ENCODE results near the gene LPP. TPM values are rescaled to one million over a fixed set of nuclear protein-coding genes. Genes with fewer than 3 reads are reported as not detected.

The LPP gene
- total and polyA plus RNA-seq, 10 of the 15 experiments (the other 5 are each of a cell fraction or from before 2014, with no cell fraction given), result under 0.01 to 0.62 (median 0.03) TPM

DNA sequence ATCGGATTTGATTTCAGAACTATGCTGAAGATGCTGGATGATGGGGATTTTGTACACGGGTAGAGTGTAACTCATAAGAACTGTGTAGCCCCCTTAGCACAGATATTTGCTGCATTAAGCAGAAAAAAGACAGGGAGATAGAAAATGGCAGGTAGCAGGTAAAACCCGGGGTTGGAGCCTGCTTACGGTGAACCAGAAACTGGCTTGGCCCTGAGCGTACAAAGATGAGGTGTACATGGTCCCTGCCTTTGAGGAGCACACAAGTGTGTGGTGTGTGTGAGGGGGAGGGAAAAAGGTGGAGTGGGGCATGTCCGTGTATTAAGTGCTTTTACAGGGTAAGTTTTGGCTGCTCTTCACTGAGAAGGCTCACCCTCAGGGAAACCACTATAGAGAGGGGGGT, 3.5 kb downstream of the LPP start (continued):
- TF ChIP-seq, protein P1, sequence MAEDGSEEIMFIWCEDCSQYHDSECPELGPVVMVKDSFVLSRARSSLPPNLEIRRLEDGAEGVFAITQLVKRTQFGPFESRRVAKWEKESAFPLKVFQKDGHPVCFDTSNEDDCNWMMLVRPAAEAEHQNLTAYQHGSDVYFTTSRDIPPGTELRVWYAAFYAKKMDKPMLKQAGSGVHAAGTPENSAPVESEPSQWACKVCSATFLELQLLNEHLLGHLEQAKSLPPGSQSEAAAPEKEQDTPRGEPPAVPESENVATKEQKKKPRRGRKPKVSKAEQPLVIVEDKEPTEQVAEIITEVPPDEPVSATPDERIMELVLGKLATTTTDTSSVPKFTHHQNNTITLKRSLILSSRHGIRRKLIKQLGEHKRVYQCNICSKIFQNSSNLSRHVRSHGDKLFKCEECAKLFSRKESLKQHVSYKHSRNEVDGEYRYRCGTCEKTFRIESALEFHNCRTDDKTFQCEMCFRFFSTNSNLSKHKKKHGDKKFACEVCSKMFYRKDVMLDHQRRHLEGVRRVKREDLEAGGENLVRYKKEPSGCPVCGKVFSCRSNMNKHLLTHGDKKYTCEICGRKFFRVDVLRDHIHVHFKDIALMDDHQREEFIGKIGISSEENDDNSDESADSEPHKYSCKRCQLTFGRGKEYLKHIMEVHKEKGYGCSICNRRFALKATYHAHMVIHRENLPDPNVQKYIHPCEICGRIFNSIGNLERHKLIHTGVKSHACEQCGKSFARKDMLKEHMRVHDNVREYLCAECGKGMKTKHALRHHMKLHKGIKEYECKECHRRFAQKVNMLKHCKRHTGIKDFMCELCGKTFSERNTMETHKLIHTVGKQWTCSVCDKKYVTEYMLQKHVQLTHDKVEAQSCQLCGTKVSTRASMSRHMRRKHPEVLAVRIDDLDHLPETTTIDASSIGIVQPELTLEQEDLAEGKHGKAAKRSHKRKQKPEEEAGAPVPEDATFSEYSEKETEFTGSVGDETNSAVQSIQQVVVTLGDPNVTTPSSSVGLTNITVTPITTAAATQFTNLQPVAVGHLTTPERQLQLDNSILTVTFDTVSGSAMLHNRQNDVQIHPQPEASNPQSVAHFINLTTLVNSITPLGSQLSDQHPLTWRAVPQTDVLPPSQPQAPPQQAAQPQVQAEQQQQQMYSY (CRISPR knock-in tag; IDR thresholded peaks at IDR 0.05), result no peak
- no peak for TF ChIP-seq KAT2A (conservative IDR thresholded peaks at IDR 0.05; ENCODE audit: control insufficient read depth, low read depth, low read length)

DNA sequence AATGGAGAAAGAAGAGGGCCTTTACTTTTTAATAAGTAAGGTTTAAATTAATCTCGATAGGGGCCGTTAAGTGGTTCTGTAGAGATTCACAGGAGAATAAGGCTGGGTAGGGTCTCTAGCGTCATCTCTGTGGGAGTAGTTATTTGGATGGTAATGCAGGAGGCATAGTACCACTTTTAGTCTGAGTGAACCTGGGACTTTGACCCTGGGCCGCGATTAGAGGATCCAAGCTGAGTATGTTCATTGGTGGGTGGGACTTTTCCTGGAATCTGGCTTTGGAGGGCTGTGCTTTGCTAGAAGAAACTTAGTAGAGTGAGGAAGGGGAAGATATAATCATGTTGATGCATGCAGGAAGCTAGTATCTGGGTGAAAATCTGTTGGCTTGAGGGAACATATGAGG, 4.0 kb downstream of the LPP start:
- in situ Hi-C loops (cut with MboI), result no loop called here
- SMC1A ChIA-PET (ENCODE audit: uncharacterized antibody, unreplicated experiment), result no interaction called here
- TF ChIP-seq EP300 (IDR thresholded peaks at IDR 0.05; ENCODE audit: borderline replicate concordance in 1 of 2, control insufficient read depth in 1 of 2, low read depth in 2 of 2, low read length in 2 of 2) (no peak), SREBF1 (IDR thresholded peaks at IDR 0.05; ENCODE audit: low read length) (no peak), SIN3A (IDR thresholded peaks at IDR 0.05; ENCODE audit: low read depth, low read length) (no peak), SPI1 (IDR thresholded peaks at IDR 0.05; ENCODE audit: borderline replicate concordance, insufficient read depth, low read depth, low read length) (no peak), IRF4 (IDR thresholded peaks at IDR 0.05; ENCODE audit: low read depth, low read length) (no peak), POU2F2 (IDR thresholded peaks at IDR 0.05; ENCODE audit: borderline replicate concordance, low read depth, low read length) (no peak), KAT2A (conservative IDR thresholded peaks at IDR 0.05; ENCODE audit: control insufficient read depth, low read depth, low read length) (no peak), IKZF1 (conservative IDR thresholded peaks at IDR 0.05) (no peak), EGR1 (IDR thresholded peaks at IDR 0.05; ENCODE audit: borderline replicate concordance in 1 of 2, low read depth in 2 of 2, low read length in 2 of 2) (no peak), CEBPB (IDR thresholded peaks at IDR 0.05; ENCODE audit: borderline replicate concordance in 1 of 2, low read depth in 2 of 2, low read length in 2 of 2) (no peak), TCF7 (IDR thresholded peaks at IDR 0.05; ENCODE audit: borderline replicate concordance) (no peak), POLR2AphosphoS2 (IDR thresholded peaks at IDR 0.05; ENCODE audit: low read depth, low read length) (no peak), TCF3 (IDR thresholded peaks at IDR 0.05; ENCODE audit: borderline replicate concordance, insufficient read depth, low read depth, low read length) (no peak)
- TF ChIP-seq, protein P2, sequence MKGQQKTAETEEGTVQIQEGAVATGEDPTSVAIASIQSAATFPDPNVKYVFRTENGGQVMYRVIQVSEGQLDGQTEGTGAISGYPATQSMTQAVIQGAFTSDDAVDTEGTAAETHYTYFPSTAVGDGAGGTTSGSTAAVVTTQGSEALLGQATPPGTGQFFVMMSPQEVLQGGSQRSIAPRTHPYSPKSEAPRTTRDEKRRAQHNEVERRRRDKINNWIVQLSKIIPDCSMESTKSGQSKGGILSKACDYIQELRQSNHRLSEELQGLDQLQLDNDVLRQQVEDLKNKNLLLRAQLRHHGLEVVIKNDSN (IDR thresholded peaks at IDR 0.05; ENCODE audit: borderline replicate concordance, extremely low read length, insufficient read depth, low read depth, low read length), result no peak
- TF ChIP-seq, protein P3, sequence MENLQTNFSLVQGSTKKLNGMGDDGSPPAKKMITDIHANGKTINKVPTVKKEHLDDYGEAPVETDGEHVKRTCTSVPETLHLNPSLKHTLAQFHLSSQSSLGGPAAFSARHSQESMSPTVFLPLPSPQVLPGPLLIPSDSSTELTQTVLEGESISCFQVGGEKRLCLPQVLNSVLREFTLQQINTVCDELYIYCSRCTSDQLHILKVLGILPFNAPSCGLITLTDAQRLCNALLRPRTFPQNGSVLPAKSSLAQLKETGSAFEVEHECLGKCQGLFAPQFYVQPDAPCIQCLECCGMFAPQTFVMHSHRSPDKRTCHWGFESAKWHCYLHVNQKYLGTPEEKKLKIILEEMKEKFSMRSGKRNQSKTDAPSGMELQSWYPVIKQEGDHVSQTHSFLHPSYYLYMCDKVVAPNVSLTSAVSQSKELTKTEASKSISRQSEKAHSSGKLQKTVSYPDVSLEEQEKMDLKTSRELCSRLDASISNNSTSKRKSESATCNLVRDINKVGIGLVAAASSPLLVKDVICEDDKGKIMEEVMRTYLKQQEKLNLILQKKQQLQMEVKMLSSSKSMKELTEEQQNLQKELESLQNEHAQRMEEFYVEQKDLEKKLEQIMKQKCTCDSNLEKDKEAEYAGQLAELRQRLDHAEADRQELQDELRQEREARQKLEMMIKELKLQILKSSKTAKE (IDR thresholded peaks at IDR 0.05; ENCODE audit: low read depth, poor library complexity, severe bottlenecking), result no peak

More for the DNA sequence above, 4.0 kb downstream of the LPP start:
- Histone ChIP-seq H3K79me2 (ENCODE audit: control insufficient read depth, insufficient read depth, low read length) (no peaks in the 10 kb centered on the region), H3K4me1 (ENCODE audit: control insufficient read depth, insufficient read depth, low read length) (no peaks in the 10 kb centered on the region), H3K4me2 (ENCODE audit: control insufficient read depth, insufficient read depth) (no peak overlapping the region), H3K9ac (ENCODE audit: control insufficient read depth, insufficient read depth, low read length) (no peak overlapping the region), H3K27me3 (replicated peaks in 1 of 2; ENCODE audit: control insufficient read depth in 2 of 2, insufficient read depth in 2 of 2, low read length in 1 of 2) (peaks cover 4 to 9% of the 10 kb centered on the region in 2 experiments), H3K36me3 (ENCODE audit: control insufficient read depth in 2 of 2, insufficient read depth in 2 of 2, low read length in 1 of 2) (no peaks in the 10 kb centered on the region), H3K27ac (ENCODE audit: control insufficient read depth, insufficient read depth) (no peak overlapping the region), H4K20me1 (ENCODE audit: control insufficient read depth, insufficient read depth) (no peaks in the 10 kb centered on the region; the same call in 1 of the 2 replicates), H3K4me3 (no peak overlapping the region), H3K9me3 (replicated peaks; ENCODE audit: control insufficient read depth, insufficient read depth, low read length) (no peaks in the 10 kb centered on the region; the same call in 2 of the 3 replicates), H2AFZ (ENCODE audit: control insufficient read depth, low read depth, low read length) (no peak overlapping the region)
- 77% methylated on average over 5 of the region's 5 CpGs for WGBS (ENCODE audit: insufficient coverage, insufficient replicate concordance, low lambda C conversion rate, missing lambda C conversion rate)
- BruUV-seq (replicated peaks), result no TSS peak
- no peak for FAIRE-seq
- ATAC-seq, result no peak
- ChIA-PET POLR2A (no interaction called here), CTCF (interaction anchor here (1.3 kb wide), 1 partner anchor 411 kb away, joined by 3 read pairs; no protein-coding TSS in a partner anchor), RAD21 (ENCODE audit: unreplicated experiment) (no interaction called here)
- intact Hi-C loops (cut with micrococcal nuclease; ENCODE audit: unreplicated experiment), result no loop called here
- no peak for DNase-seq (ENCODE audit: low read depth, low spot score)

All from GM12878 (cell line).